T47D (cell line): ENCODE data around the gene DLX3.
A peak's percentile ranks its signal among the peaks of the same experiment; 100 is the strongest.

Experiments used
- DNase-seq, 2 experiments: peaks; one replicate each; pipeline versions ENCODE4 v3.0.0 to v3.0.0-alpha.2; 2011 to 2012; ENCODE audit warnings: low read depth in 1 of 2, low spot score in 1 of 2
- JUND ChIP-seq: IDR thresholded peaks from 2 replicates; pipeline ENCODE4 v1.6.1; 2012; ENCODE audit warnings: low read depth
- in situ Hi-C: cut with HindIII; loops from 2 replicates; pipeline ENCODE4 v1.10.0; 2016; ENCODE audit warnings: low sequenced_read_pairs, low pct_unique_long_range_greater_than_20kb

DLX3 gene

DNA sequence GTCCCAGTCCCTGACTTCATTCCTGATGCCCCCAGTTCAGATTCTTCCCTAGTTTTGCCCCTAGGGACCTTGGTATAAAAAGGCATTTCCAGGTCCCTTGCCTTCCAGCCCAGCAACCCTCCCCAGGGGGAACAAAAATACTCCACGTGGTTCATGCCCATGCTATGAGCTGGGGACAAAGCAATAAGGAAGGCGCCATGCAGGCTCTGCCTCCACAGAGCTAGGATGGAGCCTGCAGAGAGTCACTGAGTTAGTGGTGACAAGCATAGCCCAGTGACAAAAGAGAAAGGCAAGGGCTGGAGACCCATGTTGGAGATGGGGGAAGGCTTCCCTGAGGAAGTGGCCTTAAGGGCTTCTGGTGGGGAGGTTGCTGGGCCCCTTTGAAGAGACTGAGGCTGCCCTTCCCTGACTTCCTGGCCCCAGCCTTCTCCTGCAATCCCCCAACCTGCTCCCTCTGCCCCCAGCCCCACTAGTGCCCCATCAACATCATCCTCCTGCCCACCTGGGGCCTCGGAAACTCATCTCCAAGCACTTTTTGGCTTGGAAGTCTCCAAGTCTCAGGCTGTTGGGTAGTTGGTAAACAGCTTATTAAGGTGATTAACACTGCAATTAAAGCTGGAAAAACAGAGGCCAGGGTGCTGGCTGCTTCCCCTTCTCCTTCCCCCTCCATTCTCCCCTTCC, 9.6 kb downstream of the DLX3 start:
- no peak for TF ChIP-seq JUND
- in situ Hi-C loops, result no loop called here
- no peak for DNase-seq

DNA sequence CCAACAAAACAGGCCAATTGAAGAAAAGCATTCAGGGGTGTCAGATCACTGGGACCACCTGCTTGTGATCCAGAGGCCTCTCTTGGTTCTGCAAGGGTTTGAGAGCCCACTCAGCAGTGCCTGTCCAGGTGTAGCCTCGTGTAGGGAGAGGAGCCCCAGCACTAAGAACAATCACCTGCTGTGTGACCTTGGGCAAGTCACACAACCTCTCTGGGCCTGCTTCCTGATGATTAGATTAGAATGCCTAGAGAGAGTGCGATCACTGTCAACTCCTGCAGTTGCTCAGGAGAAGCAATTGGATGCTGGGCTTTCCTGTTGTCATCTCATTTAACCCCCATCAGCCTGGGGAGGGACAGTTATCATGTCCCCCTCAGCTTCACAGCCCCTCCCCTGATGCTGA, 10.2 kb downstream of the DLX3 start:
- no peak for DNase-seq
- no peak for TF ChIP-seq JUND
- in situ Hi-C loops, result no loop called here

DNA sequence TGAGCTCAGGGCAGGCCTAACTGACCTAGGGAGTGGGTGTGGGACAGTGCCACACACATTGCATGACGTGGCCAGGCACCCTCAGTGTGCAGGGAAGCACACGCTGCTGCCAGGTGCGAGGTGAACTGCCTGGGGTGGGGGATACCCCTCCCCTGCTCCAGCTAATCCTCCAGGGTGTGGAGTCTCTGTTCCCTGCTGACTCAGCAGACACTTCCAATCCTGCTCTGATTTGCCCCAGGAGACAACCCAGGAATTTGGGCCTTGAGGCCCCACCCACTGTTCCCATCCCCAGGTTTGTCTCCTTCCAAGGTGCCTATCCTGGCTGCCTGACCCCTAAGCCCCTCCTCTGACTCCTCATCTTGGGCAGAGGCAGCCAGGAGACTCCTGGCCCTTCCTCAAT, 10.7 kb downstream of the DLX3 start:
- in situ Hi-C loops, result no loop called here
- DNase-seq, result no peak
- TF ChIP-seq JUND, result no peak

DNA sequence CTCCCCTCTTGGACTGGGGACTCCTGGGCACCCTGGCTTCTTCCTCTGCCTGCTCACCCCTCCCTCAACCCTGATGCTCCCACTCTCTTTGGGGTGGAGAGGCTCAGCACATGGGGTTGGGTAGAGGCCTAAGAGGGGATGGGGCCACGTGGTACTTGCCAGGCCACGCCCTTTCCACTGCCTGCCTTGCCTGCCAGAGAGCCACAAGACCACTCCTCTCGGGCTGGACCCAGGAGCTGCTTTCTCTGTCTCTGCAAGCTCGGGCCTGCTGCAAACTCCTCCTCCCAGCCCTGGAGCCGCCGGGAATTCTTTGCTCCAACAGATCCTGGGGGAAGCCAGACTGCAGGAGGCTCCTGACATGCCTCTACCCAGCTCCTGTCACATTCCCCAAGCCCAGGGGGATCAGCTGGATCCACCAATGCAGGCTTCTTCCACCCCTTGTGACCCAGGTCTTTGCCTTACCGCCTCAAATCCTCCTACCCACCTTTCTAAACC, 14.3 kb downstream of the DLX3 start:
- no peak for TF ChIP-seq JUND
- in situ Hi-C loops, result no loop called here
- DNase-seq, result no peak

DNA sequence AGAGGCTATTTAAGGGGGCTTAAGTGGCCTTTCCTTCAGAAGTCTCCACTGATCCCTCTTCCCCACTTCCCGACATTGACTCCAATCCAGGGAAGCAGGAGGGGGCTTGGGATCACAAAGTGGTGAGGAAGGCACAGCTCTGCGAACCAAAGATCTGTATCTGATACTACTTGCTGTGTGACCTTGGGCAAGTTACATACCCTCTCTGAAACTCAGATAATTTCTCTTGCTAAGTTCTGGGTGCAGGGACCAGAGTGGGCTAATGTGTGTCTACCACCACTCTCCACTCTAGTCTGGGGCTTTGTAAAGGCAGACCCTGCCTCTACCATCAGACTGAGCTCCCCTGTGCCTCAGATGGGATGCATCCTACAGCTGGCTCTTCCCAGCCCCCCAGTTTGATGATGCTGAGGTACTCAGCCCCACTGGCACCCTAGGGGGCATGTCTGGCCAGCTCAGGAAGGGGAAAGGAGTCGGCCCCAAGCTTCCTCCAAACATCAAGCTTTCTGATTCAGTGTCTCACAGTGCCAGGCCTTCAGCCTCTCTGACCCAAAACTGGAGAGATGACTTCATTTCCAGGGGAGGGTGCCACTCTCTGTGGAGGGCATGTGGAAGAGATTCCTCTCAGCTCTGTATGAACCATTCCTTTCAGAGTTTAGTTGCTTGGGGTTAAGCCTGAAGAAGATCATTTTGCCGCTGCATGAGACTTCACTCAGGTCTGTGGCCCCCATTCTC, 15.1 kb downstream of the DLX3 start:
- TF ChIP-seq JUND, result no peak
- in situ Hi-C loops, result no loop called here
- no peak for DNase-seq

DNA sequence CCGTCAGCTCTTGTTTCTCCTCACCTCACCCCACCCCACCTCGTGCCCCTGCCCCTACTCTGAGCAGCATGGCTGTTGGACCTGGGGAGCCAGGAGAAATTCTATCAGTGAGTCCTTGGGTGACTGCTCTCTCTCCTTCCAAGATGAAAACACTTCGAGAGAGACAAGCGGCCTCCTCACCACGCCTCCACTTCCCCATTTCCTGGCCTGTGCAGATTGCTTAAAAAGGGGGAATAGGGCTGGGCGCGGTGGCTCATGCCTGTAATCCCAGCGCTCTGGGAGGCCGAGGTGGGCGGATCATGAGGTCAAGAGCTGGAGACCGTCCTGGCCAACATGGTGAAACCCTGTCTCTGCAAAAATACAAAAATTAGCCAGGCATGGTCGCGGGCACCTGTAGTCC, 16.5 kb downstream of the DLX3 start:
- DNase-seq, result no peak
- no peak for TF ChIP-seq JUND
- in situ Hi-C loops, result no loop called here

DNA sequence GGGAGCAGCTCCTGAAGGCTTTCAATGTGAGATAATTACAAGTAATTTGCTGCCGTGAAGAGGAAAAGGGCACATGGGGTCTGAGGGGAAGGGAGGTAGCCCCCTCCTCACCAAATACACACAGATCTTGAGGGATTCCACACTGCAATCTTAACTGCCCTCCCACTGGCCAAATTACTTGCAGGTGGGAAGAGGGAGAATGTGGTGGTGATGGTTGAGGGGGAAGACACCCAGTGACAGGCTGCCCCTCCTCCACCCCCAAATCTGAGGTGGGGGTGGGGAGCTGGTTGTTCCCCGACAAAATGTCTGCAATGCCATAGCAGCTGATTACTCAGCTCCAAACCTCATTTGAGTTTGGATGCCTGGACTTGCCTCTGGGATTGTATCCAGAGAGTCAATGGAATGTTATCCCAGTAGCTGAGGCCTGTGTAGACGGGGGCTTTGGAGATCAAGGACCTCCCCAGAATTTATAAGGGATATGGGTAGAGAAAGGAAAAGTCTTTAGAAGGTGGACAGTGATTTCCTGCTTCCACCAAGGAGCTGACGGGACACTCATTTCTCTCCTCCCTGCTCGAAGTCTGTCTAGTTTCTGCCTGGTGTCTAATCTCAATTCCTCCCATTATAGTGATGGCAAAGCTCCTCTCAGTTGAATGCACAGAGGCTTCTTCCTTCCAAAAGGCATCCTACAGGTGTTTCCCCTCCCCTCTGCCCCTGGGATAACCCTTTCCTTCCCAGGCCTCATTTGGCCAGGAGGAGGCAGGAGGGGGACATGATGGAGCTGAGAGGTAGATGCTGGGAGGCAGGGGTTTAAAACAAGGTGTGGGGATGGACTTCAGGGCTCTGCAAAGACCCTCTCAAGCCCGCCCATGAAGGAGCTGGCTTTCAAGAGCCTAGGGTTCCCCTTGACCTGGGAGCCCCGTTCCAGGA, 17.3 kb downstream of the DLX3 start:
- in situ Hi-C loops, result no loop called here
- DNase-seq, result no peak
- TF ChIP-seq JUND, result no peak

DNA sequence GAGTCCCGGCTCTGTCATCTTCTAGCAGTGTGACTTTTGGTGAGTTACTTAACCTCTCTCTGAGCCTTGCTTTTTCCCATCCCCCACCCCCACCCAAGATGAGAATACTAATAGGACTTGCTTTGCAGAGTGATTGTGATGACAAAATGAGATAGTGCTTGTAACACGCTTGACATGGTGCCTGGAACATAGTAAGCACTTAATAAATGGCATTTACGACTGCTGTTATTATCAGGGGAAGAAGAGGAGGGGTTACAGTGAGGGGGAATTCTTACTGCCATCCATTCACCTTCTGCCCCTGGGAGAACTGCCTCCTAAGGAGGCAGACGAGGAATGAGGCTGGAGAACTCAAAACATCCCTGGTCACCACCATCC, 18.2 kb downstream of the DLX3 start:
- in situ Hi-C loops, result no loop called here
- TF ChIP-seq JUND, result no peak
- DNase-seq, result no peak

DNA sequence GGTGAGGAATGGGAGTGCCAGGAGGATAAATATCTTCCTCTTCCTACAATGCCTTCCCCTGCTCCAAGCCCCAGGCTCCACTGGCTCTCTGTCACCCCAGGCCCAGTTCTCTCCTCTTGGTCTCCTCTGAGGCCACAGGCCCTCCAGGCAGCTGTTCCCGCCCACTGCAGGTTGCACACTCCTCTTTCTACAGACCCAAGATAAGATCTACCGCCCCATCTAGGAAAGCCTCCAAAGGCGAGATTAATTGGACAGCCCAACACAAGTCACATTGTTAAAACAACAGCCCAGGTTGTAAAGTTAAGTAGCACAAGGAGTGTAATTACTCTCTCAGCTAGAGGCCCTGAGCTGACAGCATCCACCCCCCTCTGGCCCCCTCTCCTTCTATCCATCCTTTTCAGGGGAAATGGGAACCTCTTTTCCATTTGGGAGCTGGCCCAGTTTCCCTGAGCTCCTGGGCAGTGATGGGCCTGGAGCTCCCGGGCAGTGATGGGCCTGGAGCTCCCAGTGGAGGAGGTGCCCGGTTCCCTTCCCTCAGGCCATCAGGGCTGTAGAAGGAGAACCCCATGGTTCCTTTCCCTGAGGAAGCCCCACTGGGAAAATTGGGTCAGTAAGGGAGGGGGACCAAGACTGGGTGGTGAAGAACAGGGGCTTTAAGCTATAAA, 18.7 kb downstream of the DLX3 start:
- DNase-seq, result peak in 1 of 2 experiments; percentile 56
- in situ Hi-C loops, result no loop called here

DNA sequence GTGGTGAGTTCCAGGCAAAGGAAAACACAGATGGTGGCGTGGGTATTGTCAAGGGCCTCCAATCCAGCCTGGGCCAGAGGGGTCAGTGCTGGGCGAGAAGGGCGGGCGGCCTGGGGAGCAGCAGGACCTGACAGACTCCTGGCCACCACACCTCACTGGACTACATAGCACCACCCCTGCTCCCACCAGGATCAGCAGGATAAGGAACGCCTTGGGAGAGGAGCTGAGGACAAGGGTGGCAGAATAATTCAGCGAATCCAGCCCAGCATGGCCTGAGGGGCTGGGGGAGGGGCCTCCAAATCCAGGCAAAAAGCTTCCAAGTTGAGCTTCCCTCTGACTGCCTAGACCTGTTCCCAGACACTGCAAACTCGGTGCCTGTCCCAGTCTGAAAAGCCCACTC, 19.5 kb downstream of the DLX3 start:
- in situ Hi-C loops, result no loop called here
- no peak for DNase-seq
- no peak for TF ChIP-seq JUND

More for the DNA sequence above, 18.7 kb downstream of the DLX3 start:
- no peak for TF ChIP-seq JUND

DNA sequence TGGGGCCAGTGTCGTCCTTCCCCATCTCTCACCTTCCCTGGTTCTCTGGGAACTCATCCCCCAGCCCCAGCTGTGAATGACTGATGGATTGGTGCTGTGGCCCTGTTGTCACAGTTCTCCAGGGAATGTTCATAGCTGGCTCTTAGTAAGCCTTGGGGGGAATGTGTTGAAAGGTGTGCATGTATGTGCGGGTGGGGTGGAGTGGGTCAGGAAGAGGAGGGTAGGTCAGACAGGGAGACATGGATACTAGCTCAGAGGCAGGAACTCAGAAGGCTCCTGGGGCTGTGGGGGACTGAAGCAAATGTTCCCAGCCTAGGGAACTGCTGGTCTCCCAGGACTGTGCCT, 21.8 kb downstream of the DLX3 start:
- TF ChIP-seq JUND, result no peak
- no peak for DNase-seq
- in situ Hi-C loops, result no loop called here

DNA sequence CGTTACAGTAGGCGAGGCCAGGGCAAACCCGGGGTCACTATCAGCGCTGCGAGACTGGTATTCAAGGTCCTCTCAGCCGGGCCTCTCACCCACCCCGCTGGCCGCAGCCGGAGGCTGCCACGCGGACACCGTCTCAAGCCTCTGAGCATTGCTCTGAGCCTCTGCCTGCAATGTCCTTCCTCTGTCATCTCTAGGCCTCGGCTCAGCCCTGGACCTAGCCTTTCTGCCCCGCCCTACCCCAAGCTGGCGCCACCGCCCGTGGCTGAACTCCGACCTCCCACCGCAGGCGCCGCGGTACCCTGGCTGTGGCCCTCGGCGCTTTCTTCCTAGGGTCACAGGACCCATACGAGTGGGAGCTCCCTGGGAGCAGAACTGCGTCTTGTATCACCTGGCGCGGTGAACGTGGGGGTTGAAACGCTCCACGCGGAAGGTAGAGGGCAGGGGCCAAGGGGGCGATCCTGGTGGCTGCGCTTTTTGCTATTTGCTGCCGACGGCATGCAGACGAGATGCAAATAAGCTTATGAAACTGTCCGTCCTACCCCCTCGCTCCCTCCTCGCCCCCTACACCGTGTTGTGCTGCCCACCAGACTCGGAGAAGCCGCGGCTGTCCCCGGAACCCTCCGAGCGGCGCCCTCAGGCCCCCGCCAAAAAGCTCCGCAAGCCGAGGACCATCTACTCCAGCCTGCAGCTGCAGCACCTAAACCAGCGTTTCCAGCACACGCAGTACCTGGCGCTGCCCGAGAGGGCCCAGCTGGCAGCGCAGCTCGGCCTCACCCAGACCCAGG, 22.3 kb downstream of the DLX3 start:
- no peak for DNase-seq
- no peak for TF ChIP-seq JUND
- in situ Hi-C loops, result no loop called here
